ENCODE results near the gene ZNF761.
"Not testable (repeated sequence)": the region's sequence is repeated elsewhere in the genome, so short reads cannot be mapped to it uniquely, and the experiment has no call there.

ZNF761 gene

DNA sequence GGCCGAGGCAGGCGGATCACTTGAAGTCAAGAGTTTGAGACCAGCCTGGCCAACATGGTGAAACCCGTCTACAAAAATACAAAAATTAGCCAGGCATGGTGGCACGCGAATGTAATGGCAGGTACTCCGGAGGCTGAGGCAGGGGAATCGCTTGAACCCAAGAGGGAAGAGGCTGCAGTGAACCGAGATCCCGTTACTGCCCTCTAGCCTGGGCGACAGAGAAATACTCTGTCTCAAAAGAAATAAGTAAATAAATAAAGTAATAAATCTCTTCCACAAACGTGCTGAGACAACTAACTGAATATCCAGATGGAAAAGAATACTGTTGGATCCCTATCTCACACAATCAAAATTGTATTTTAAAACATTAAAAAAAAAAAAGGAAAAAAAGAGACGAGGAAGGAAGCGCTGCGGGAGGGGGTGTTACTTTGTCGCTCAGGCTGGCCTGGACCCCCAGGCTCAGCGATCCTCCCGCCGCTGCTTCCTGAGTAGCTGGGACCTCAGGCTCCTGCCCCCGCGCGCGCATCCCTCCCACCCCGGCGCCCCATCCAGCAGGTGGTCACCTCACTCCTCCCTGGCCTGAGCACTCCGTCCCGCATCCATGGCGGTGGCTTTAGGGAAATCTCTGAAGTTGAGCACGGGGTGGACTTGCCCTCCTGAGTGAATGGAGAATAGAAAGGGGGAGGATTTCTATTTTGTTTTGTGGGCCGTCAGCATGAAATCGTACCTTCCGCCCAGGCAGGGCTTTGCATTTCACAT is 35.1 kb downstream of the ZNF761 start:
- Histone ChIP-seq H3K4me3 (ENCODE audit: low read depth, low read length) (peak overlapping the region; percentile 60), H3K18ac (ENCODE audit: low read length) (no peak overlapping the region), H3K36me3 (ENCODE audit: control insufficient read depth in 1 of 2, insufficient read depth in 2 of 2, low read length in 2 of 2) (no peaks in the 10 kb centered on the region), H3K4me1 (ENCODE audit: control insufficient read depth in 1 of 2, insufficient read depth in 2 of 2, low read length in 2 of 2) (peaks cover 0 to 4% of the 10 kb centered on the region in 2 experiments), H2BK5ac (ENCODE audit: low read depth, low read length, poor library complexity) (no peak overlapping the region), H3K79me1 (ENCODE audit: low read length) (peaks cover 4% of the 10 kb centered on the region), H2BK12ac (ENCODE audit: low read length) (no peak overlapping the region), H3K14ac (ENCODE audit: low read length) (no peak overlapping the region), H2AK5ac (ENCODE audit: low read length) (no peak overlapping the region), H3K9ac (ENCODE audit: low read length) (no peak overlapping the region), H3K23ac (ENCODE audit: low read length) (no peak overlapping the region), H3K4ac (ENCODE audit: low read depth, low read length) (no peak overlapping the region), H3K27ac (ENCODE audit: low read depth, low read length) (no peak overlapping the region), H3K4me2 (ENCODE audit: low read length) (peak overlapping the region; percentile 95), H3K27me3 (ENCODE audit: insufficient read depth, low read length) (no peaks in the 10 kb centered on the region), H4K8ac (ENCODE audit: low read depth, low read length) (no peak overlapping the region), H2AFZ (ENCODE audit: insufficient read depth, low read length, poor library complexity) (peak overlapping the region; percentile 78), H3K79me2 (ENCODE audit: control insufficient read depth, insufficient read depth, low read length, poor library complexity) (peaks cover 5% of the 10 kb centered on the region), H2BK120ac (ENCODE audit: insufficient read depth, low read length, poor library complexity) (no peak overlapping the region), H4K91ac (ENCODE audit: low read depth, low read length) (peak overlapping the region; percentile 8), H3K9me3 (ENCODE audit: insufficient read depth, low read depth, low read length) (peaks cover 7% of the 10 kb centered on the region), H4K12ac (ENCODE audit: low read depth, low read length) (peak overlapping the region; percentile 43)
- no peak for DNase-seq
- WGBS (ENCODE audit: extremely low coverage, insufficient coverage, insufficient read length), result no CpG with 5 or more reads among the region's 31 CpGs

DNA sequence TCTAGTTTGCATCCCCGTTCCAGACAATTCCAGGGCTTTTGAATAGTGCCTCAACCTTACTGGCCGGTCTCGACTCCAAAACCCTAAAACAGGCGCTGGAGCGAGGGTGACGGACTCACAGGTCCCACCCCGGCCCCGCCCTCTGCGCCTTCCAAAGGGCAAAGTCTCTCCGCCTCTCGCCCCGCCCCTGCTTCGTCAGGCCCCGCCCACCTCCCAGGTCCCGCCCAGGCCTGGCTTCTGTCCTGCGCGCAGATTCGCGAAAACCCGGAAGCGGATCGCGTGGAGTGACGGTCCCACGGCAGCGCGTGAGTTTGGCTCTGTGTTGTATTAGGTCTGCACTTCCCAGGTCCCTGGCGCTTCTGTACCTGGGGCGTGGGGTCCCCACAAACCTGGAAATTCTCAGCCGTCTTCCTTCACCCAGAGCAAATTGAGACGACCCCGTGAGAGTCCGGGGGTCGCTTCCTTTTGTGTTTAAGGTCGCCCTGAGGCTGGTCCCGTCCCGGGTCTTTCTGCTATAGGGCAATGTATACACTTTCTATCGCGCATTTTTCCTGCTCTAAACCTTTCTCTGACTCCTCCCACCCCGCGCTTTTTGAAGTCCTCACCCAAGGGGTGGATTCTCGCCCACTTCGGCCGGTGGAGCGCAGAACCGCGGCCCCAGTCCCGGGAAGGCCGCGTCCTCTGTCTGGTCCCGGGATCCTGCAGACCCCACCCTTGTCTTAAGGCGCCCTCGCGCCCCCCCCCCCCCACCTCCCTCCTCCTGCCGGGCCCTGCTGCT is 35.9 kb downstream of the ZNF761 start, which contains the start of gene ZNF813:
Gene ZNF813 (plus strand): TSS at position 249 of the 778 bp plus-strand sequence. CDS start 16,090 bp downstream, outside the sequence.
- DNase-seq, result peak; percentile 89 to 93
- Histone ChIP-seq H2BK120ac (ENCODE audit: insufficient read depth, low read length, poor library complexity) (peak within 1 kb of the TSS; percentile 98), H3K4me1 (ENCODE audit: control insufficient read depth in 1 of 2, insufficient read depth in 2 of 2, low read length in 2 of 2) (peaks cover 0 to 4% of the 10 kb centered on the region in 2 experiments), H3K4me2 (ENCODE audit: low read length) (peak within 1 kb of the TSS; percentile 95), H3K79me2 (ENCODE audit: control insufficient read depth, insufficient read depth, low read length, poor library complexity) (peaks cover 7% of the 10 kb centered on the region), H2AK5ac (ENCODE audit: low read length) (peak within 1 kb of the TSS; percentile 86), H3K4me3 (ENCODE audit: low read depth, low read length) (peak within 1 kb of the TSS; percentile 78), H3K23ac (ENCODE audit: low read length) (no peak within 1 kb of the TSS), H2BK12ac (ENCODE audit: low read length) (peak within 1 kb of the TSS; percentile 64), H3K18ac (ENCODE audit: low read length) (peak within 1 kb of the TSS; percentile 99), H4K91ac (ENCODE audit: low read depth, low read length) (peak within 1 kb of the TSS; percentile 89), H3K9ac (ENCODE audit: low read length) (peak within 1 kb of the TSS; percentile 74), H3K27ac (ENCODE audit: low read depth, low read length) (peak within 1 kb of the TSS; percentile 85), H3K4ac (ENCODE audit: low read depth, low read length) (peak within 1 kb of the TSS; percentile 80), H3K79me1 (ENCODE audit: low read length) (peaks cover 4% of the 10 kb centered on the region), H4K8ac (ENCODE audit: low read depth, low read length) (peak within 1 kb of the TSS; percentile 95), H3K36me3 (ENCODE audit: control insufficient read depth in 1 of 2, insufficient read depth in 2 of 2, low read length in 2 of 2) (no peaks in the 10 kb centered on the region), H3K27me3 (ENCODE audit: insufficient read depth, low read length) (no peaks in the 10 kb centered on the region), H2AFZ (ENCODE audit: insufficient read depth, low read length, poor library complexity) (peak within 1 kb of the TSS; percentile 97), H2BK5ac (ENCODE audit: low read depth, low read length, poor library complexity) (peak within 1 kb of the TSS; percentile 96), H3K14ac (ENCODE audit: low read length) (peak within 1 kb of the TSS; percentile 94), H4K12ac (ENCODE audit: low read depth, low read length) (peak within 1 kb of the TSS; percentile 87), H3K9me3 (ENCODE audit: insufficient read depth, low read depth, low read length) (peaks cover 7% of the 10 kb centered on the region)
- WGBS (ENCODE audit: extremely low coverage, insufficient coverage, insufficient read length), result no CpG with 5 or more reads among the region's 55 CpGs

DNA sequence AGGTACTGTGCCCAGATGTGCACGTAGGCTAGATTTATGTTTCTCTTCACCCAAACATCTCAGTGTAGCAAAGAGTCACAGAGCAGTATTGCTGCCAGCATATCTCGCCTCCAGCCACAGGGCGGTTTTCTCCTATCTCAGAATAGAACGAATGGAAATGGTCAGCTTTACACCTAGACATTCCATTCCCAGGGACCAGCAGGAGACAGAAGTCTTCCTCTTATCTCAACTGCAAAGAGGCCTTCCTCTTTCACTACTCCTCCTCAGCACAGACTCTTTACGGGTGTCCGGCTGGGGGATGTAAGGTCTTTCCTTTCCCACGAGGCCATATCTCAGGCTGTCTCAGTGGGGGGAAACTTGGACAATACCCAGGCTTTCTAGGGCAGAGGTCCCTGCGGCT is 36.8 kb downstream of the ZNF761 start:
- not testable (repeated sequence) for H2AFZ ChIP-seq (ENCODE audit: insufficient read depth, low read length, poor library complexity); H3K36me3 ChIP-seq (ENCODE audit: control insufficient read depth in 1 of 2, insufficient read depth in 2 of 2, low read length in 2 of 2); H3K9ac ChIP-seq (ENCODE audit: low read length)

DNA sequence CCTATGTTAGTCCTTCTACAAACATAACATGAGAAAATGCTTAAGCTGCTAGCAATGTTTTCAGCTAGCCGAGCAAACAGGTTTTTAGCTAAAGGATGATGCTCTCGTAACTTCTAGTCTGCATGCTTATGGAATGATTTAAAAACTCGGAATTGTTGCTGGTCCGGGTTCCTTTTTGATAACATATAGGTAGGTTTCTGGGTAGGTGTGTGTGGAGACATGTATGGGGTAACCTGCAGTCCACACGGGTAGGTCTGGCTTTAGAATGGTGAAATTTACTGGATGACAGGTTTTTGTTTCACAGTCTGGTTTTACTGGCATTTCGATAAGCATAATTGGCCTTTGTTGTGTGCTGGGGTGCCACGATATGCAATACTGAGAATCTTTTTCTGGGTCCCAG is 40.1 kb downstream of the ZNF761 start:
- Histone ChIP-seq H2BK12ac (ENCODE audit: low read length) (no peak overlapping the region), H3K14ac (ENCODE audit: low read length) (no peak overlapping the region), H3K23ac (ENCODE audit: low read length) (no peak overlapping the region), H4K8ac (ENCODE audit: low read depth, low read length) (no peak overlapping the region), H3K79me2 (ENCODE audit: control insufficient read depth, insufficient read depth, low read length, poor library complexity) (peaks cover 7% of the 10 kb centered on the region), H3K27me3 (ENCODE audit: insufficient read depth, low read length) (no peaks in the 10 kb centered on the region), H2BK5ac (ENCODE audit: low read depth, low read length, poor library complexity) (no peak overlapping the region), H2AK5ac (ENCODE audit: low read length) (no peak overlapping the region), H4K12ac (ENCODE audit: low read depth, low read length) (no peak overlapping the region), H3K27ac (ENCODE audit: low read depth, low read length) (no peak overlapping the region), H3K9ac (ENCODE audit: low read length) (no peak overlapping the region), H3K79me1 (ENCODE audit: low read length) (peaks cover 4% of the 10 kb centered on the region), H3K4me3 (ENCODE audit: low read depth, low read length) (no peak overlapping the region), H2AFZ (ENCODE audit: insufficient read depth, low read length, poor library complexity) (no peak overlapping the region), H3K18ac (ENCODE audit: low read length) (no peak overlapping the region), H2BK120ac (ENCODE audit: insufficient read depth, low read length, poor library complexity) (no peak overlapping the region), H4K91ac (ENCODE audit: low read depth, low read length) (no peak overlapping the region), H3K36me3 (ENCODE audit: control insufficient read depth in 1 of 2, insufficient read depth in 2 of 2, low read length in 2 of 2) (peaks cover 5 to 12% of the 10 kb centered on the region in 2 experiments), H3K4me2 (ENCODE audit: low read length) (no peak overlapping the region), H3K9me3 (ENCODE audit: insufficient read depth, low read depth, low read length) (no peaks in the 10 kb centered on the region), H3K4me1 (ENCODE audit: control insufficient read depth in 1 of 2, insufficient read depth in 2 of 2, low read length in 2 of 2) (peaks cover 2 to 7% of the 10 kb centered on the region in 2 experiments), H3K4ac (ENCODE audit: low read depth, low read length) (no peak overlapping the region)
- peak; percentile 59 to 70 for DNase-seq
- no CpG with 5 or more reads among the region's 7 CpGs for WGBS (ENCODE audit: extremely low coverage, insufficient coverage, insufficient read length)

More for the DNA sequence above, 36.8 kb downstream of the ZNF761 start:
- H3K14ac ChIP-seq (ENCODE audit: low read length); H3K4ac ChIP-seq (ENCODE audit: low read depth, low read length); H4K8ac ChIP-seq (ENCODE audit: low read depth, low read length); H3K18ac ChIP-seq (ENCODE audit: low read length); H3K79me2 ChIP-seq (ENCODE audit: control insufficient read depth, insufficient read depth, low read length, poor library complexity); H3K4me1 ChIP-seq (ENCODE audit: control insufficient read depth in 1 of 2, insufficient read depth in 2 of 2, low read length in 2 of 2); H3K9me3 ChIP-seq (ENCODE audit: insufficient read depth, low read depth, low read length); H3K27me3 ChIP-seq (ENCODE audit: insufficient read depth, low read length); H3K23ac ChIP-seq (ENCODE audit: low read length); H3K4me3 ChIP-seq (ENCODE audit: low read depth, low read length); H2BK120ac ChIP-seq (ENCODE audit: insufficient read depth, low read length, poor library complexity); H2AK5ac ChIP-seq (ENCODE audit: low read length); H2BK5ac ChIP-seq (ENCODE audit: low read depth, low read length, poor library complexity); H2BK12ac ChIP-seq (ENCODE audit: low read length); H4K12ac ChIP-seq (ENCODE audit: low read depth, low read length); H3K79me1 ChIP-seq (ENCODE audit: low read length): not testable (repeated sequence)
- Histone ChIP-seq H3K4me2 (ENCODE audit: low read length) (peak overlapping the region; percentile 69), H4K91ac (ENCODE audit: low read depth, low read length) (peak overlapping the region; percentile 32), H3K27ac (ENCODE audit: low read depth, low read length) (peak overlapping the region; percentile 85)
- no CpG with 5 or more reads among the region's 8 CpGs for WGBS (ENCODE audit: extremely low coverage, insufficient coverage, insufficient read length)
- DNase-seq, result peak; percentile 6 to 16

Measured in trophoblast cell (in vitro differentiated cells and primary cell).